ENCODE results near the gene GDA.
"Not testable (repeated sequence)": the region's sequence is repeated elsewhere in the genome, so short reads cannot be mapped to it uniquely, and the experiment has no call there.

The GDA gene

GRCh38 chr9:72205513-72205912 is 56.3 kb downstream of the GDA start:
- no peak for DNase-seq (ENCODE audit: low read depth in 2 of 2)

GRCh38 chr9:72207278-72207677 is 58.0 kb downstream of the GDA start:
- DNase-seq (ENCODE audit: low read depth in 2 of 2): no peak

DNA sequence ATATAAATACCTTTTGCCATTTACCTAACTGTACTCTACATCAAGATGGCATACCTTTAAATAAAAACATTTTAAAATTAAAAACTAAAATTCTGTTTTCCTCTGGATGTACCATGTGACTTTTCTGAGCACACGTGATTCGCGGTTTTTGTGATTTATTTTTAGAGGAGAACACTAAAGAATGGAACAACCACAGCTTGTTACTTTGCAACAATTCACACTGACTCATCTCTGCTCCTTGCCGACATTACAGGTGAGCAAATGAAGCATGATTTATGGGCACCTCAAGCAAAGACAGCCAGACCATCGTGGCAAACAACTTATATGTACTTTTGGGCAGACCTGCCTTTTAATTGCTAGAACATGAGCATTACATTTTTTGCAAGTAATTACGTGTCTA is 61.3 kb downstream of the GDA start:
- no peak for DNase-seq (ENCODE audit: low read depth in 2 of 2)

GRCh38 chr9:72211047-72211446 is 61.8 kb downstream of the GDA start:
- no peak for DNase-seq (ENCODE audit: low read depth in 2 of 2)

DNA sequence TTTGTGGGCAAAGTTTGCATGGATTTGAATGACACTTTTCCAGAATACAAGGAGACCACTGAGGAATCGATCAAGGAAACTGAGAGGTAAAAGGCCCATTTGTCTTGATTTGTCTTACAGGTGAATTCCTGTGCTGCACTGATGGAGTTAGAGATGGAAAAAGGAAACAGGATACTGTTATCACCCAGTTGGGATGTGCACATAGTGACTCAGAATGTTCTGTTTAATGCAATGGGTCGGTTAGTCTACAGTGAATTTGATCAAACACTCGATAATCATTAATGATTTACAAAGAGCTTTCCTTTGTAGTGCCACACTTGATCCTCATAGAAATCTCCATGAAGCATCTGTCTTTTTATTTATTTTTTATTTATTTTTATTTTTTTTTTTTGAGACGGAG is 64.7 kb downstream of the GDA start:
- no peak for DNase-seq (ENCODE audit: low read depth in 2 of 2)

- no peak for DNase-seq (ENCODE audit: low read depth in 2 of 2)
Observed at GRCh38 chr9:72217306-72217842, 68.1 kb downstream of the GDA start.

DNA sequence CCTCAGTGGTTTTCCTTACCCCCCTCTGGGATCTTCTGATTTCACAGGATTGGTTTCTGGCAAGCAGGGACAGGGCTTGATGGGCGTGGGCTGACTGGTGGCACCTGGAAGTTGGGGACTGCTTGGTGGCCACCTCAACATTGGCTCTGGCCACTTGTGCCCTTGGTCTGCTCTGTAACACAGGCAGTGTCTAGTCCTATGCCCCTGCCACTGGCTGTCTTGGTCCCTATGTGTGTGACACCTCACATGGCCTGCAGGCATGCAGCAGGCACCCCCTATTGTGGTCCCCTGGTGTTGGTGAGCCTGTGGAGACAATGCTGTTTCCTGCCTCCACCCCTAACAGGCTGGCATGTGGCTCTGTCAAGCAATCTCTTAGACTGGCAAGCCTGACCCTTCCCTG is 71.3 kb downstream of the GDA start:
- DNase-seq (ENCODE audit: low read depth in 2 of 2): no peak

DNA sequence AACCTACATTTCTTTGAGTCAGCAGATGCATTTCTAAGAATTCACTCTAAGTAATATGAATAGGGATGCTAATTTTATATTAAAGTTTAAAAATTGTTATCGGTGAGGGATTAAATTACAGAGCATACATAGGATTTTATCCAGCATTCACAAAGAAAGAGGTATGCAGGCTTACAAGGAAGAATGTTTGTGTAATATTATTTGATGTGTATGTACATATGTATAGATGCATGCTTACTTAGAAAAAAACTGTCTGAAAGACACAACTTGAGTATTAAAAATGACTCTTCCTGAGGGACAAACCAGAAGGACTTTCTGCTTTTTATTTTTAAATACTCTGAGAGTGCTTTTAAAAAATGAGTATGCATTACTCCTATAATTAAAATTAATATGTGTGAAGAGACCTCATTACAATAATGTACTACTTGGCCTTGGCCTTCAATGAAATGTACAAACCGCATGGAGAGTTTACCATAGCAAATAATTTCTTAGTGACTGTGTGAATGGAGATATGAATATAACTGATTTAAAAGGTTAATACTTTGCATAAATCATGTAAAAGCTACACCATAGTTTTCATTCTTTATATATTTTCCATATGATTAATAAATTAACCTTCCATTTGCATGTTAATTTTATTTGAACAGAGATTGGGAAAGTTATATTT is 77.0 kb downstream of the GDA start:
- DNase-seq (ENCODE audit: low read depth in 2 of 2): no peak

- DNase-seq (ENCODE audit: low read depth in 2 of 2): no peak
Observed at GRCh38 chr9:72228282-72228681, 79.0 kb downstream of the GDA start.

GRCh38 chr9:72232778-72233177 is 83.5 kb downstream of the GDA start:
- no peak for DNase-seq (ENCODE audit: low read depth in 2 of 2)

DNA sequence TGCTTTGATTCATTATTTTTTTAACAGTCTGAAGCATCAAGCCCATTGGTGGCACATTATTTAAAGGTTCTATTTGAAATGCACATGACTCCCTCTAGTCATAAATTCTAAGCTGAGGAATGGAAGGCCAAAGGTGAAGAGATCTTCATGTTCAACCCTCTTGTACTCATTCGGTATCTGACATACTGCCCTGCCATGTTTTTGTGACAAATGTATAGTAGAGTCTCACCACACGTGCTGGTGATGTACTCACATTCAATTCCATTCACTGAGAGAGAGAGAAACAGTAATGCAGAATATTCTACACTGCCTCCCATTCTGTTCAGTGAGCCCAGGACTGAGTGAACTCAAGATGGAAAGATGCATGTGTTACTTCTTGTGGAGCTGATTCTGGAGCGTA is 98.3 kb downstream of the GDA start:
- DNase-seq (ENCODE audit: low read depth in 2 of 2): no peak

DNA sequence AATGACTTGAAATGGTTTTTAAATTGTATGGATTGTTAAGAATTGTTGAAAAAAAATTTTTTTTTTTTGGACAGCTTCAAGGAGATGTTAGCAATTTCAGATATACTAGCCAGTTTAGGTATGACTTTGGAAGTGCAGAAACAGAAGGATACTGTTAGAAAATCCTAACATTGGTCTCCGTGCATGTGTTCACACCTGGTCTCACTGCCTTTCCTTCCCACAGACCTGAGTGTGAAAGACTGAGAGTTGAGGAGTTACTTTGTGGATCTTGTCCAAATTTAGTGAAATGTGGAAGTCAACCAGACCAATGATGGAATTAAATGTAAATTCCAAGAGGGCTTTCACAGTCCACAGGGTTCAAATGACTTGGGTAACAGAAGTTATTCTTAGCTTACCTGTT is 102.3 kb downstream of the GDA start:
- no peak for DNase-seq (ENCODE audit: low read depth in 2 of 2)

- no peak for DNase-seq (ENCODE audit: low read depth in 2 of 2)
Observed at GRCh38 chr9:72254901-72255545, 105.8 kb downstream of the GDA start.

- DNase-seq (ENCODE audit: low read depth in 2 of 2): no peak
Observed at GRCh38 chr9:72255569-72255968, 106.3 kb downstream of the GDA start.

DNA sequence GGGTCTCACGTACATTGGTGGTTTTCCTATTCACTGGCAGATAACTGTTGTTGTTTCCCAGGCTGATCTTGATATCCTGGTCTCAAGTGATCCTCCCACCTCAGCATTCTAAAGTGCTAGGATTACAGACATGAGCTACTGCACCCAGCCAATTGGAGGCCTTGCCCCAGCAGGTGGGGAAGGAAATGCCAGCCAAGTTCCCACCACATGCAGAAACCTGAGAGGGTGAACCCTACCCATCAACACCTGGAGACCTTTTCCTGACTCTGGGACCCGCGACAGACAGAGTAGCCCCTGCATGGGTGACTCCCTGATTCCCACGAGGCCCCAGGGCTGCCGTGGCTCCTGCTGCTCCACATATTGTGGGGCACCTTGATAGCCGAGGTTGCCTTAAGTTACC is 107.7 kb downstream of the GDA start:
- DNase-seq (ENCODE audit: low read depth in 2 of 2): no peak

GRCh38 chr9:72257814-72258213 is 108.6 kb downstream of the GDA start:
- no peak for DNase-seq (ENCODE audit: low read depth in 2 of 2)

GRCh38 chr9:72262063-72262462 is 112.8 kb downstream of the GDA start:
- DNase-seq (ENCODE audit: low read depth in 2 of 2): no peak

DNA sequence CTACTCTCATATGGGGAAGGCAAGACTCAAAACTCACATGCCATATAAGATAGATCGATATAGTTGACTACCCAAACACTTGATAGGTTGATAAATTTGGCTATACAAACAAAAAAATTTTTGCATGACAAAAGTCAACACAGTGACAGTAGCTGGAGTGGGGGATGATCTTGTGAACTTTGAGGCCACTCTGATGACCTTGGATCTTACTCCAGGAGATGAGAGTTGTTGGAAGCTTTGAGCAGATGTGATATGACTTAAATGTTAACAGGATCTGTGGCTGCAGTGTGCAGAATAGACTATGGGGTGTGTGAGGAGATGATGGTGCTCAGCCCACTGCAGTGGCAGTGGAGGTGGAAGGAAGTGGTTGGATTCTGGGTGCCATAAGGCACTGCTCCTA is 114.3 kb downstream of the GDA start:
- DNase-seq (ENCODE audit: low read depth in 2 of 2): no peak

GRCh38 chr9:72268961-72269360 is 119.7 kb downstream of the GDA start:
- no peak for DNase-seq (ENCODE audit: low read depth in 2 of 2)

DNA sequence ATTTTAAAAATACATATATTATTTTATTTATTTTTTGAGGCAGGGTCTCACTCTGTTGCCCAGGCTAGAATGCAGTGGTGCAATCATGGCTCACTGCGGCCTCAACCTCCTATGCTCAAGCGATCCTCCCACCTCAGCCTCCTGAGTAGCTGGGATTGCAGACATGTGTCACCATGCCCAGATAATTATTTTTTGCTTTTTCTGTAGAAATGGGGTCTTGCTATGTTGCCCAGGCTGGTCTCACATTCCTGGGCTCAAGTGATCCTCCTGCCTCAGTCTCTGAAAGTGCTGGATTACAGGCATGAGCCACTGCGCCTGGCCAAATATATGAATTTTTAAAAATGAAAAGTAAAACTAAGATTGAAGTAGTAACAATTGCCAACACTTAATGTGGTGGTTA is 121.1 kb downstream of the GDA start:
- DNase-seq (ENCODE audit: low read depth in 2 of 2): not testable (repeated sequence)

DNA sequence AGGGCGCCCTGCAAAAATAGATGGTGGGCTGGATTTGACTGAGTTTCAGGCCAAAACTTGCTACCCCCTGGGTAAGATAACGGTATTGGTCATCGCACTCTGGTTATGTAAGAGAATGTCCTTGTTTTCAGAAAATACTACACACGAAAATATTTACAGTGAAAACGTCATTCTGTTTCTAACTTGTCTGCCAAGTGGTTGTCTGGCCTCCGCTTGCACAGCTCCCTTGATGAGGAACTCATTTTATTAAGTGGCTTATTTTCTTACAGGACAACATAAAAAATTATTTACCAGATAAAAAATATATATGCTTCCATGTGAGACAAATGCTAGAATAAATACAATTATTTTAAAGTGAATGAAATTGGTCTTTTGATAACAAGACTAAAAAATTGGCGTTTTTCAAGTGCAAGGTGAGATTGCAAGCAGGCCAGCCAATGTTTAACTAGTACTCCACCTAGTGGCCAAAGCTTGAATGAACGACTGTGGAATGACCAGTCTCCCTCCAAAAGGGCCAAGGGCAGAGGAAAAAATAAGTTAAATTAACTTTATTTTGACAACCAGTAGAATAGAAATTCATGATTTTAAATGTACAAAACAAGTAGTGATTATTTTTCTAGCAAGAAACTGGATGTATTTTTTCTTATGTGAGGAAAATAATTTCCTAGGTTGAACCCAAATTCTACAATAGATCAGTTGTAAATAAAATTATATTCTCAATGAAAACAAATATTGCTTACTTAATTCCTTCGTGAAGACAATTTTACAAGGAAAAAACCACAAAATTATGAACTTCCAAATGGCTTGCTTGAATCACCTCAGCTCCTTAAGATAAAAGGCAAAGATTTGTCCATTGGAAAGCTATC is 122.6 kb downstream of the GDA start:
- DNase-seq (ENCODE audit: low read depth in 2 of 2): peak in 1 of 2 donors; percentile 50

DNA sequence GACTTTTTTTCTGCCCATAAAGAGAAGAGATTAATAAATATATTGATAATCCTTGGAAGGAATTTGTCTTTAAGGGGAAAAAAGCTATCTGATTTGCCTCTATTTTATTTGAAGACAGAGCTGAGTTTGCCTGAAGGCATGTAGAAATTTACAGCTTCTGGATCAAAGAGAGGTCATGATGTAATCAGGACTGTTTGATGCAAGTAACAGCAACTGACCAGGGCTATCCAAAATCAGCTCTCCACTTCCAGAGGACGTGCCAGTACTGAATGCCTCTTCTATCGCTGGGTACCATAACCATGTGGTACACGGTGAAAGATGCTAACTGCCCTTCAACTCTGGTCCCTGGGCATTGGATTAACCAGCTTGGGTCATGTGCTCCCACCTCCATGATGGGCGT is 125.2 kb downstream of the GDA start:
- no peak for DNase-seq (ENCODE audit: low read depth in 2 of 2)

DNA sequence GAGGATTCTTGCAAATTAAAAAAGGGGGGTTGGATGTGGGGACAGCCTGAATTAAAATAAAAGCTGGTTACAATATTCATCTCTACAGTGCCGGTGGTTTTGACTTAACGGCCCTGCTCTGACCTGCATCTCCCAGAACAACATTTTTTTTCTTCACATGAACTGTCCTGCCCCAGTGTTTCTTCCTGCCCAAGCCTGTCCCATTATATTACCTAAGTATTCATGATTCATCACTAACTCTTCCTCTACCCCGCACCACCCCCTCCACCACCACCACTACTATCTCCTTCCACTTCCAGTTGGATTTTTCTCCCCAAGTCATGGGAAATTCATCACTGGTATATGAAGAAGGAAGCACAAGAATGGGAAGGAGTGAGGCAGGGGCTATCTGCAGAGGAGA is 125.7 kb downstream of the GDA start:
- DNase-seq (ENCODE audit: low read depth in 2 of 2): no peak
